Karpas-422 (cell line): ENCODE measurements around the gene TTC34. TPM values are rescaled to one million over a fixed set of nuclear protein-coding genes. Genes with fewer than 3 reads are reported as not detected.

ENCODE experiments used
- DNase-seq: peaks from one replicate; pipeline ENCODE4 v3.0.0-alpha.2; 2015
- H2AFZ ChIP-seq: fragments of 200-600 bp; sonication (generic); 2 replicates; pipeline ENCODE4 v1.6.1; 2014; ENCODE audit warnings: antibody characterized with exemption, low read length, mixed read lengths
- H3K27ac ChIP-seq: fragments of 200-600 bp; sonication (generic); 2 replicates; pipeline ENCODE4 v1.5.1; 2014; ENCODE audit warnings: mild to moderate bottlenecking, low read length, moderate library complexity
- H3K27me3 ChIP-seq: fragments of 200-600 bp; sonication (generic); 2 replicates; pipeline ENCODE4 v1.6.1; 2014; ENCODE audit warnings: low read length, mixed read lengths
- H3K36me3 ChIP-seq: fragments of 200-600 bp; sonication (generic); 2 replicates; pipeline ENCODE4 v1.6.1; 2014; ENCODE audit warnings: low read length, mixed read lengths; ENCODE audit not compliant: insufficient read depth
- H3K4me1 ChIP-seq: fragments of 200-600 bp; sonication (generic); 2 replicates; pipeline ENCODE4 v1.6.1; 2014; ENCODE audit warnings: mild to moderate bottlenecking, low read length, mixed read lengths
- H3K4me2 ChIP-seq: fragments of 200-600 bp; sonication (generic); 2 replicates; pipeline ENCODE4 v1.6.1; 2014; ENCODE audit warnings: low read length, low read depth, mild to moderate bottlenecking; ENCODE audit not compliant: poor library complexity, severe bottlenecking
- H3K4me3 ChIP-seq: fragments of 200-600 bp; sonication (generic); 2 replicates; pipeline ENCODE4 v1.5.1; 2014; ENCODE audit warnings: mild to moderate bottlenecking, antibody characterized with exemption, low read length, mixed read lengths
- H3K79me2 ChIP-seq: fragments of 200-600 bp; sonication (generic); 2 replicates; pipeline ENCODE4 v1.6.1; 2014; ENCODE audit warnings: mild to moderate bottlenecking, low read length, mixed read lengths
- H3K9ac ChIP-seq: fragments of 200-600 bp; sonication (generic); 2 replicates; pipeline ENCODE4 v1.6.0; 2014; ENCODE audit warnings: low read length
- H3K9me2 ChIP-seq: fragments of 200-600 bp; sonication (generic), shearing (Covaris generic); replicated peaks from 2 replicates; pipeline ENCODE4 v1.6.0; 2014; ENCODE audit warnings: mild to moderate bottlenecking, low read length, moderate library complexity; ENCODE audit not compliant: insufficient read depth
- H3K9me3 ChIP-seq: fragments of 300-700, 200-600 bp; sonication (generic); 2 replicates; pipeline ENCODE4 v1.6.1; 2014; ENCODE audit warnings: low read length, mixed read lengths
- H4K20me1 ChIP-seq: fragments of 200-600 bp; sonication (generic); 2 replicates; pipeline ENCODE4 v1.6.1; 2014; ENCODE audit warnings: mild to moderate bottlenecking, antibody characterized with exemption, low read length, low read depth; ENCODE audit not compliant: insufficient read depth
- total RNA-seq: library from RNA; depleted of rRNA; stranded (reverse); fragments of >200 nt; shearing (Covaris generic); gene quantifications from 2 replicates; pipeline ENCODE4 v1.2.3, GENCODE V29; 2014; ENCODE audit warnings: low replicate concordance

TTC34 gene
- total RNA-seq, 1 experiment from 2014 or later, result 1.0 TPM

- no peak for DNase-seq
- Histone ChIP-seq H3K9me3 (no peaks in the 10 kb centered on the region), H3K4me1 (no peaks in the 10 kb centered on the region)
These were observed 205.5 kb downstream of the TTC34 start for GRCh38 chr1:2595812-2596529.

GRCh38 chr1:2595261-2595811 lies 206.2 kb downstream of the TTC34 start:
- H3K4me3 ChIP-seq, result no peak overlapping the region
- no peaks in the 10 kb centered on the region for H3K9me3 ChIP-seq
- H2AFZ ChIP-seq, result no peak overlapping the region
- H3K4me2 ChIP-seq, result no peak overlapping the region
- no peaks in the 10 kb centered on the region for H3K9me2 ChIP-seq
- no peak overlapping the region for H3K9ac ChIP-seq
- no peaks in the 10 kb centered on the region for H3K36me3 ChIP-seq
- H4K20me1 ChIP-seq, result no peaks in the 10 kb centered on the region
- DNase-seq, result no peak
- H3K27ac ChIP-seq, result no peak overlapping the region
- no peaks in the 10 kb centered on the region for H3K79me2 ChIP-seq
- H3K27me3 ChIP-seq, result no peaks in the 10 kb centered on the region
- no peaks in the 10 kb centered on the region for H3K4me1 ChIP-seq

More at GRCh38 chr1:2595812-2596529, 205.5 kb downstream of the TTC34 start:
- Histone ChIP-seq H3K36me3 (no peaks in the 10 kb centered on the region), H3K27me3 (no peaks in the 10 kb centered on the region), H3K9me2 (no peaks in the 10 kb centered on the region), H3K4me2 (no peak overlapping the region), H2AFZ (no peak overlapping the region), H3K27ac (no peak overlapping the region), H3K79me2 (no peaks in the 10 kb centered on the region), H3K9ac (no peak overlapping the region), H4K20me1 (no peaks in the 10 kb centered on the region), H3K4me3 (no peak overlapping the region)

DNA sequence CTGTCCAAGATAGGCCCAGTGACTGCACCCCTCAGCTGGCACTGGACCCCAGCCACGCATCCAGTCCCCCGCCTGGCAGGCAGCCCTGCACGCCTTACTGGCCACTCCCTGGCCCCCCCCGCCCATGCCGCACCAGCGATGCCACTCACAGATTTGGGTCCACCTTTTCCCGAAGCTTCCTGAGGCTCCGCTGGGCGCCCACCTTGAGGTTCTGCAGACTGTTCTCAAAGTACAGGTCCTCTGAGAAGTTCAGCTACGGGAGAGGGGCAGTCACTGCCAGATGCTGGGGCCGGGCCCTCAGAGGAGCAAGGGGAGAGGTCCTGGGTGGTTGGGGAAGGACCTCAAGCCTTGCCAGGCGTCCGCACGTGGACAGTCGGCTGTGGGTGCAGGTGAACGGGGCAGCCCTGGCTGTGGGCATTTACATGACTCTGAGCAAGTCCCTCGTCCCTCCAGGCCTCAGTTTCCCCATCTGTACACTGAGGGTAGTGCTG lies 206.8 kb downstream of the TTC34 start:
- Histone ChIP-seq H3K4me3 (no peak overlapping the region), H4K20me1 (no peaks in the 10 kb centered on the region), H2AFZ (no peak overlapping the region), H3K36me3 (no peaks in the 10 kb centered on the region), H3K79me2 (no peaks in the 10 kb centered on the region), H3K9ac (no peak overlapping the region), H3K4me2 (no peak overlapping the region), H3K27ac (no peak overlapping the region), H3K27me3 (no peaks in the 10 kb centered on the region), H3K4me1 (no peaks in the 10 kb centered on the region), H3K9me3 (no peaks in the 10 kb centered on the region), H3K9me2 (no peaks in the 10 kb centered on the region)
- no peak for DNase-seq

DNA sequence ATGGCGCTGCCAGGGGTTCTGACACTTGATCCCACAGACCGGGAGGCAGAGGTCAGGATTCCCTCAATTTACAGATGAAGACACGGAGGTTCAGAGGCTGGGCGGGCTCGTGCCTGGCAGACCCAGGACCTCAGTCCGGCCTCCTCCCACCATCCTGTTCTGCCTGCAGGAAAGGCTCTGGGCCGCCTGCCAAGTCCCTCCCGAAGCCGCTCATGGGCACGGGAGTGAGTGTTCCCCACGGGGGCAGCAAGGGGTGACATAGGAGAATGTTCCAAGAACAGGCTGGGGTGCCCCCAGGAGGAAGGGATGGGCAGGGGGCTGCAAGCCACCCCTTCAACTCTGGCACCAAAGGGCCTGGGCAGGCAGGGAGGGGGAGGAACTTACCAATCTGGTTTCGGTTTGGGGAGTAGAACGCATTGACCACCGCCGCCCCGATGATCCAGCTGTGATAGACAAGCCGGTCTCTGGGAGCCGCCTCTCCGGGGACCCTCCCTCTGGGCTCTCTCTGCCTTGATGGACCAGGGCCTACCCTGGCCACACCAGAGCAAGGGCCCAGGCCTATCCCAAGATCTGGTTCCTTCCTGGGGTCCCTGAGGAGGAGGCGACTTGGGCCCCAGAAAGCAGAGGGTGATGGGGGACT lies 207.4 kb downstream of the TTC34 start:
- Histone ChIP-seq H3K4me2 (no peak overlapping the region), H3K79me2 (no peaks in the 10 kb centered on the region), H3K9ac (no peak overlapping the region), H3K27ac (no peak overlapping the region), H3K9me3 (no peaks in the 10 kb centered on the region), H3K4me1 (no peaks in the 10 kb centered on the region), H3K27me3 (no peaks in the 10 kb centered on the region), H3K9me2 (no peaks in the 10 kb centered on the region), H3K4me3 (no peak overlapping the region), H2AFZ (no peak overlapping the region), H4K20me1 (no peaks in the 10 kb centered on the region), H3K36me3 (no peaks in the 10 kb centered on the region)
- no peak for DNase-seq

GRCh38 chr1:2593251-2593878 lies 208.1 kb downstream of the TTC34 start:
- no peak overlapping the region for H3K27ac ChIP-seq
- no peak overlapping the region for H3K4me3 ChIP-seq
- H2AFZ ChIP-seq, result no peak overlapping the region
- H3K79me2 ChIP-seq, result no peaks in the 10 kb centered on the region
- no peaks in the 10 kb centered on the region for H3K27me3 ChIP-seq
- H3K9me3 ChIP-seq, result no peaks in the 10 kb centered on the region
- H3K4me1 ChIP-seq, result no peaks in the 10 kb centered on the region
- H3K9ac ChIP-seq, result no peak overlapping the region
- H4K20me1 ChIP-seq, result no peaks in the 10 kb centered on the region
- no peaks in the 10 kb centered on the region for H3K36me3 ChIP-seq
- no peaks in the 10 kb centered on the region for H3K9me2 ChIP-seq
- no peak for DNase-seq
- no peak overlapping the region for H3K4me2 ChIP-seq

DNA sequence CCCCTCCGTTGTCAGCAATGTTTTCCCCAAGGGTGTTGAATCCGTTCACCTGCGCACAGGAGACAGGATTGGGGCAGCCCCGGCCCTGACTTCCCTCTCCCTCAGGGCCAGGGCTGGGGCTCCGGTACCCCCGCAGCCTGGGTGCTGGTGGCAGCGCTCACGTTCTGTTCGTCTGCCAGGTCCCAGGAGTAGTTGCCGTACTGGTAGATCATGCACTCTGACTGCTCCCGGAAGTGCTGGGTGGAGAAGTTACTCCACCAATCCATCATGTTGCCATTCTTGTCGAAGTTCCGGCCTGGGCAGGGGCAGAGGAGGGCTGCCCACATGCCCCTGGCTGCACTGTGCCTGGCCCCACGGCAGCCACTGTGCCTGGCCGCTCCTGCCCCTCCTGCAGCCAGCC lies 208.8 kb downstream of the TTC34 start:
- Histone ChIP-seq H3K27me3 (no peaks in the 10 kb centered on the region), H3K9ac (no peak overlapping the region), H4K20me1 (no peaks in the 10 kb centered on the region), H3K79me2 (no peaks in the 10 kb centered on the region), H3K4me3 (no peak overlapping the region), H2AFZ (no peak overlapping the region), H3K36me3 (no peaks in the 10 kb centered on the region), H3K4me2 (no peak overlapping the region), H3K27ac (no peak overlapping the region), H3K9me3 (no peaks in the 10 kb centered on the region), H3K4me1 (no peaks in the 10 kb centered on the region), H3K9me2 (no peaks in the 10 kb centered on the region)
- DNase-seq, result no peak

DNA sequence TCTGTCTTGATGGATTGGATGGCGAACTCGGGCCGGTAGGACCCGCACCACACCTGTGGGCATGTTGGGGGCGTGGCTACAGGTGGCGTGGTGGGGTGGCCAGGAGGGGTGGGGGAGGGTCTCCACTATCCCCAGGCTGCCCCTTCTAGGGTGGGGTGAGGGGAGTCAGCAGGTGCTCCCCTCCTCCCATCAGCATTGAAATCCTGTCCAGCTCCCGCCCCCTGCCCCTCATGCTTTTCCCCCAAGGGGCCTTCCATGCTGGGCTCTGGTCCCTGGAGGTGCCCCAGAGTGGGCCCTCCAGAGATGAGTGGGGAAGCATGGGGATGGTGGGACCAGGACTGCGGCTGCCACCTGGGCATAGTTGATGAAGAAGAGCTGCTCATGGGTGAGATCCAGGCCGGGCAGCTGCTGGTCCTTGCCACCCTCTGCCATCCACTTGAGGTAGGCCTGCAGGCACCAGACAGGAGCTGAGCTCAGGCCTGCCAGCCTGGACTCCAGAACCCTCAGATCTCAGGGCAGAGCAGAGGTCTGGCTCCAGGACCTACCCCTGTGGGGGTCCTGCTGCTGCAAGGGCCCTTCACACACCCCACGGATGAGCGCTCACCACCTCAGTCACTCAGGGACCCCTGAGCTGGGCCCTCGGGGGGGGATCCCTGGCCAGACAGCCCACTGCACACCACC lies 209.8 kb downstream of the TTC34 start:
- Histone ChIP-seq H3K9ac (no peak overlapping the region), H3K27ac (no peak overlapping the region), H3K4me1 (no peaks in the 10 kb centered on the region), H3K36me3 (no peaks in the 10 kb centered on the region), H2AFZ (no peak overlapping the region), H3K9me3 (no peaks in the 10 kb centered on the region), H4K20me1 (no peaks in the 10 kb centered on the region), H3K9me2 (no peaks in the 10 kb centered on the region), H3K79me2 (no peaks in the 10 kb centered on the region), H3K4me3 (no peak overlapping the region), H3K27me3 (no peaks in the 10 kb centered on the region), H3K4me2 (no peak overlapping the region)
- DNase-seq, result no peak

- Histone ChIP-seq H4K20me1 (no peaks in the 10 kb centered on the region), H3K9me3 (no peaks in the 10 kb centered on the region), H3K4me1 (no peaks in the 10 kb centered on the region), H3K79me2 (no peaks in the 10 kb centered on the region), H3K9me2 (no peaks in the 10 kb centered on the region), H3K27ac (no peak overlapping the region), H3K4me3 (no peak overlapping the region), H3K36me3 (no peaks in the 10 kb centered on the region), H2AFZ (no peak overlapping the region), H3K9ac (no peak overlapping the region), H3K4me2 (no peak overlapping the region), H3K27me3 (no peaks in the 10 kb centered on the region)
- no peak for DNase-seq
These were observed 210.3 kb downstream of the TTC34 start for GRCh38 chr1:2591233-2591580.
